A549 treated with DMSO at 1 μM for 4 hours (cell line): Measurements from ENCODE around the gene ZNF284. TPM values are rescaled to one million over a fixed set of nuclear protein-coding genes. Genes with fewer than 3 reads are reported as not detected.

Experiments
- total RNA-seq: library from RNA; stranded (reverse); fragments of 200-300 nt; extraction: Qiagen RNA extraction; gene quantifications from 5 replicates; pipeline ENCODE4 v1.2.3, GENCODE V29; 2022; ENCODE audit warnings: low read depth

ZNF284 gene
- 0.34 to 0.71 TPM (median 0.57 TPM) in 5 replicates for total RNA-seq

GRCh38 chr19:44071824-44072542, at the start of gene ZNF284:
Gene ZNF284 (plus strand): TSS chr19:44072159. CDS start chr19:44076390, 4,231 bp downstream.

GRCh38 chr19:44025217-44025936, 46.6 kb upstream of the ZNF284 start, which contains the start of gene ZNF222:
Gene ZNF222 (plus strand): TSS chr19:44025379. CDS start chr19:44025437, 58 bp downstream.

GRCh38 chr19:44051650-44052402, 20.1 kb upstream of the ZNF284 start, which contains the start of gene ZNF223:
Gene ZNF223 (plus strand): TSS chr19:44052036. CDS start chr19:44055177, 3,141 bp downstream.

GRCh38 chr19:44093931-44094765, 22.2 kb downstream of the ZNF284 start, which contains the start of gene ZNF224:
Gene ZNF224 (plus strand): TSS chr19:44094361. CDS start chr19:44097874, 3,513 bp downstream.

GRCh38 chr19:44113138-44113783, 41.3 kb downstream of the ZNF284 start, which contains the start of gene ZNF225:
Gene ZNF225 (plus strand): TSS chr19:44113399. CDS start chr19:44115828, 2,429 bp downstream.

Other genes starting within 250 kb of the ZNF284 start
- gene ZNF283, start 244.8 kb upstream of the ZNF284 start, total RNA-seq, result 4.6 to 6.6 TPM (median 5.0 TPM) in 5 replicates
- gene ZNF404, start 188.2 kb upstream of the ZNF284 start, total RNA-seq, result 0.12 to 0.48 TPM (median 0.30 TPM) in 5 replicates
- gene ZNF45, start 136.9 kb upstream of the ZNF284 start, total RNA-seq, result 9.6 to 13.0 TPM (median 11.3 TPM) in 5 replicates
- gene ZNF221, start 120.9 kb upstream of the ZNF284 start, total RNA-seq, result 0.49 to 1.4 TPM (median 0.67 TPM) in 5 replicates
- 2.4 to 3.5 TPM (median 3.1 TPM) in 5 replicates for gene ZNF155, start 88.0 kb upstream of the ZNF284 start, total RNA-seq
- gene ZNF230, start 69.2 kb upstream of the ZNF284 start, total RNA-seq, result 2.4 to 3.6 TPM (median 3.1 TPM) in 5 replicates
- 3.5 to 4.7 TPM (median 4.0 TPM) in 5 replicates for gene ZNF222, start 46.8 kb upstream of the ZNF284 start, total RNA-seq
- 1.9 to 3.3 TPM (median 2.5 TPM) in 5 replicates for gene ZNF223, start 20.1 kb upstream of the ZNF284 start, total RNA-seq
- gene ZNF224, start 22.2 kb downstream of the ZNF284 start, total RNA-seq, result 10.1 to 16.3 TPM (median 11.4 TPM) in 5 replicates
- gene ZNF225, start 41.2 kb downstream of the ZNF284 start, total RNA-seq, result 2.8 to 3.4 TPM (median 3.1 TPM) in 5 replicates
- 1.8 to 3.3 TPM (median 2.7 TPM) in 5 replicates for gene ZNF234, start 69.4 kb downstream of the ZNF284 start, total RNA-seq
- 18.2 to 24.9 TPM (median 21.5 TPM) in 5 replicates for gene ZNF226, start 92.9 kb downstream of the ZNF284 start, total RNA-seq
- gene ZNF227, start 140.4 kb downstream of the ZNF284 start, total RNA-seq, result 9.7 to 13.0 TPM (median 12.0 TPM) in 5 replicates
- 0.37 to 0.63 TPM (median 0.52 TPM) in 5 replicates for gene ZNF233, start 187.7 kb downstream of the ZNF284 start, total RNA-seq
- 3.0 to 3.5 TPM (median 3.1 TPM) in 5 replicates for gene ZNF235, start 232.9 kb downstream of the ZNF284 start, total RNA-seq